CD4-positive, CD25-positive, alpha-beta regulatory T cell (primary cell): ENCODE data around the gene PIWIL4. TPM values are rescaled to one million over a fixed set of nuclear protein-coding genes. Genes with fewer than 3 reads are reported as not detected.

ENCODE experiments used
- ATAC-seq, 2 donors: fragments of 150-1000 bp; cut with Tn5 transposase; one replicate each; pipeline ENCODE4 v1.10.0; 2021; ENCODE audit warnings: low read depth in 2 of 2, moderate number of reproducible peaks in 2 of 2, moderate library complexity in 1 of 2
- DNase-seq, 3 donors: peaks; one replicate each; pipeline versions ENCODE4 v3.0.0 to v3.0.0-alpha.2; 2012 to 2022; ENCODE audit warnings: mixed read lengths in 1 of 3
- H3K27ac ChIP-seq: one replicate; pipeline ENCODE4 v1.7.0; 2013; ENCODE audit warnings: mild to moderate bottlenecking, low read length; ENCODE audit not compliant: insufficient read depth, poor library complexity, severe bottlenecking
- H3K27me3 ChIP-seq: one replicate; pipeline ENCODE4 v1.7.0; 2013; ENCODE audit warnings: low read length; ENCODE audit not compliant: control insufficient read depth, insufficient read depth
- H3K36me3 ChIP-seq: one replicate; pipeline ENCODE4 v1.7.0; 2013; ENCODE audit warnings: mild to moderate bottlenecking, low read length, moderate library complexity; ENCODE audit not compliant: control insufficient read depth, insufficient read depth
- H3K4me1 ChIP-seq: 2 replicates; pipeline ENCODE4 v1.7.0; 2013; ENCODE audit warnings: mild to moderate bottlenecking, low read length; ENCODE audit not compliant: insufficient read depth, control insufficient read depth, poor library complexity, severe bottlenecking
- H3K4me3 ChIP-seq: one replicate; pipeline ENCODE4 v1.7.0; 2013; ENCODE audit warnings: low read depth, mild to moderate bottlenecking, low read length, moderate library complexity
- H3K9me3 ChIP-seq, 2 experiments: 1 replicate in 1 of 2; 2 replicates in 1 of 2; pipeline ENCODE4 v1.7.0; 2013; ENCODE audit warnings: low read length in 2 of 2, mild to moderate bottlenecking in 1 of 2, moderate library complexity in 1 of 2; ENCODE audit not compliant: control insufficient read depth in 2 of 2
- H3K27ac Mint-ChIP-seq, 3 donors: one replicate each; pipeline ENCODE4 v1.8.0; 2020 to 2022; ENCODE audit warnings: mild to moderate bottlenecking in 3 of 3, mixed read lengths in 3 of 3, moderate library complexity in 2 of 3
- H3K27me3 Mint-ChIP-seq: one replicate; pipeline ENCODE4 v1.8.0; 2022; ENCODE audit warnings: mild to moderate bottlenecking, mixed read lengths
- H3K36me3 Mint-ChIP-seq: one replicate; pipeline ENCODE4 v1.8.0; 2020; ENCODE audit warnings: mixed read lengths
- H3K4me1 Mint-ChIP-seq, 4 donors: one replicate each; pipeline ENCODE4 v1.8.0; 2020 to 2022; ENCODE audit warnings: mixed read lengths in 4 of 4, mild to moderate bottlenecking in 1 of 4
- H3K4me3 Mint-ChIP-seq, 4 donors: one replicate each; pipeline ENCODE4 v1.8.0; 2020 to 2022; ENCODE audit warnings: mild to moderate bottlenecking in 4 of 4, mixed read lengths in 4 of 4, moderate library complexity in 3 of 4
- H3K9me3 Mint-ChIP-seq, 7 donors: one replicate each; pipeline ENCODE4 v1.8.0; 2020 to 2022; ENCODE audit warnings: mixed read lengths in 7 of 7, mild to moderate bottlenecking in 3 of 7, moderate library complexity in 2 of 7
- polyA plus RNA-seq, 4 donors: library from polyadenylated mRNA; unstranded; fragments of 300-500 nt; fragmentation: Illumina TruSeq; gene quantifications; one replicate each; pipeline ENCODE4 v1.2.3, GENCODE V29; 2021
- total RNA-seq: library from RNA; stranded (reverse); gene quantifications from one replicate; pipeline ENCODE4 v1.2.3, GENCODE V29; 2022

Gene PIWIL4
- total and polyA plus RNA-seq, 5 donors from 2014 or later, result 0.18 to 1.3 (median 1.3) TPM

DNA sequence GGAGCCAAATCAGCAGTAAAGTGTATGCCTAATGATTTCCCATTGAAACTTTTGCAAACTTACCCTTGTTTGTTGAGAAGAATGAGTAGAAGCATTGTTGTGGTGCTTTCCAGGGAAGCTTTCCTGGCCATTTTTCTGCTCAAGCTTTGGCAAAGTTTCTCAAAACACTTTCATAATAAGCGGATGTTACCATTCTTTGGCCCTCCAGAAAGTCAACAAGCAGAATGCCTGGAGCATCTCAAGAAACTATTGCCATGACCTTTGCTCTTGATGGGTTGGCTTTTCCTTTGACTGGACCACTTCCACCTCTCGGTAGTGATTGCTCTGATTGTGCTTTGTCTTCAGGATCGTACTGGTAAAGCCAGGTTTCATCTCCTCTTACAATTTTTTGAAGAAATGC is 10.7 kb downstream of the PIWIL4 start:
- Mint-ChIP-seq H3K36me3 (peaks cover 2% of the 10 kb centered on the region), H3K27me3 (peaks cover 11% of the 10 kb centered on the region)
- no peak for DNase-seq

GRCh38 chr11:94581926-94582325 is 14.8 kb downstream of the PIWIL4 start:
- no peaks in the 10 kb centered on the region for H3K9me3 ChIP-seq
- no peaks in the 10 kb centered on the region for H3K36me3 ChIP-seq
- no peak overlapping the region for H3K4me3 ChIP-seq
- no peaks in the 10 kb centered on the region for H3K4me1 Mint-ChIP-seq
- no peak overlapping the region for H3K27ac Mint-ChIP-seq
- no peaks in the 10 kb centered on the region for H3K27me3 ChIP-seq
- H3K27me3 Mint-ChIP-seq, result no peaks in the 10 kb centered on the region
- H3K27ac ChIP-seq, result no peak overlapping the region
- DNase-seq, result no peak
- H3K9me3 Mint-ChIP-seq, result no peaks in the 10 kb centered on the region
- ATAC-seq, result no peak
- H3K4me1 ChIP-seq, result no peaks in the 10 kb centered on the region
- H3K36me3 Mint-ChIP-seq, result peaks cover 3% of the 10 kb centered on the region
- H3K4me3 Mint-ChIP-seq, result no peak overlapping the region

More for the DNA sequence above, 10.7 kb downstream of the PIWIL4 start:
- no peaks in the 10 kb centered on the region for H3K27me3 ChIP-seq
- no peak for ATAC-seq
- no peak overlapping the region for H3K27ac ChIP-seq
- no peaks in the 10 kb centered on the region for H3K4me1 Mint-ChIP-seq
- no peaks in the 10 kb centered on the region for H3K9me3 ChIP-seq
- H3K27ac Mint-ChIP-seq, result no peak overlapping the region
- no peak overlapping the region for H3K4me3 ChIP-seq
- no peak overlapping the region for H3K4me3 Mint-ChIP-seq
- peaks cover 0 to under 1% (median 0%) of the 10 kb centered on the region in 7 donors for H3K9me3 Mint-ChIP-seq
- no peaks in the 10 kb centered on the region for H3K4me1 ChIP-seq
- no peaks in the 10 kb centered on the region for H3K36me3 ChIP-seq

GRCh38 chr11:94583213-94583865 is 16.2 kb downstream of the PIWIL4 start:
- no peak overlapping the region for H3K27ac ChIP-seq
- no peak for ATAC-seq
- H3K4me3 Mint-ChIP-seq, result no peak overlapping the region

DNA sequence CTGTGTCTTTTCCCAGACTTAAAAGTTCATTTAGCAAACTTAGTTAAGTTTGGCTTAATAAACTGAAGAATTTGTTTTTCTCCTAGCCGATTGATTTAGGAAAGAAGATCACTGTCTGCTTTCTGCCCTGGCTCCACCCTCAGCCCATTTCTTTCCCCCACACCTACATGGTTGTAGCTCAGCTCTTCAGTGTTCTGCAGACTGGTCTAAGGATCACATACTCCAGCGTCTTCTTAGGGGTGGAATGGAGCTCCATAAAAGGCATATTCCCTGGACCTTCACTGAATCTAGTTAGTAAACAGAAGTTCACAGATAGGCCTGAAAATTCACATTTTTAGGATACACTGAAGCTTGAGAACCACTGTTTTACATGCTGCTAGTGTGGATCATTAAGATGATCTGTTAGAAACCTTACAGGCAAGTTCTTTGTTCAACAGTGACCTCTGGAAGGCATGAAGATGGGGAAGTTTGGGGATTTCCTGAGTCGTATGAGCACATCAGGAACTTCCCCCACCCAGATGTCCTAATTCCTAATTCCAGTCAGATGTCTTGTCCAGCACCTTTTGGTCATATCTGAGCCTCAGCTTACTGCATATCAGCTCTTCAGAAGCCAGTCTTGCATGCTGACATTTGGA is 16.8 kb downstream of the PIWIL4 start:
- no peaks in the 10 kb centered on the region for H3K27me3 ChIP-seq
- no peak overlapping the region for H3K4me3 ChIP-seq
- Mint-ChIP-seq H3K4me1 (no peaks in the 10 kb centered on the region), H3K9me3 (no peaks in the 10 kb centered on the region), H3K27me3 (no peaks in the 10 kb centered on the region), H3K27ac (no peak overlapping the region), H3K4me3 (no peak overlapping the region), H3K36me3 (peaks cover 3% of the 10 kb centered on the region)
- ATAC-seq, result peak in 1 of 2 donors; percentile 40
- no peak for DNase-seq
- H3K9me3 ChIP-seq, result no peaks in the 10 kb centered on the region
- no peaks in the 10 kb centered on the region for H3K4me1 ChIP-seq
- H3K27ac ChIP-seq, result no peak overlapping the region
- H3K36me3 ChIP-seq, result no peaks in the 10 kb centered on the region

More at GRCh38 chr11:94583213-94583865, 16.2 kb downstream of the PIWIL4 start:
- Mint-ChIP-seq H3K27me3 (no peaks in the 10 kb centered on the region), H3K36me3 (peaks cover 3% of the 10 kb centered on the region), H3K4me1 (no peaks in the 10 kb centered on the region), H3K27ac (no peak overlapping the region), H3K9me3 (no peaks in the 10 kb centered on the region)
- no peaks in the 10 kb centered on the region for H3K27me3 ChIP-seq
- H3K9me3 ChIP-seq, result no peaks in the 10 kb centered on the region
- DNase-seq, result no peak
- H3K36me3 ChIP-seq, result no peaks in the 10 kb centered on the region
- H3K4me1 ChIP-seq, result no peaks in the 10 kb centered on the region
- H3K4me3 ChIP-seq, result no peak overlapping the region

DNA sequence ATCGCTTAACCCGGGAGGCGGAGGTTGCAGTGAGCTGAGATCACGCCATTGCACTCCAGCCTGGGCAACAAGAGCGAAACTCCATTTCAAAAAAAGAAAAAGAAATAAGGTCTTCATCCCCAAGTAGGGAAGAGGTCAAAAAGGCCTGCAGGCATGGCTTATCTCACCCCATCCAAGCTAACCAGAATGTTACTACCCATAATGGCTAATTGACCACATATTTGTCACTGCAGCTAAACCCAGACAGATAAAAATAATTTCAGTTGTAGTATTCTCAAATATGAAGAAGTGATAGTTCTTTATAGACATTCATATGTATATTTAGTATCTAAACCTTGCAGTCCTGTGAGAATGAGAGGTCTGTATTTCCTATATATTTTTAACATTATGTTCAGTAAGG is 17.8 kb downstream of the PIWIL4 start:
- Mint-ChIP-seq H3K9me3 (no peaks in the 10 kb centered on the region), H3K4me1 (no peaks in the 10 kb centered on the region)
- no peak overlapping the region for H3K27ac ChIP-seq

DNA sequence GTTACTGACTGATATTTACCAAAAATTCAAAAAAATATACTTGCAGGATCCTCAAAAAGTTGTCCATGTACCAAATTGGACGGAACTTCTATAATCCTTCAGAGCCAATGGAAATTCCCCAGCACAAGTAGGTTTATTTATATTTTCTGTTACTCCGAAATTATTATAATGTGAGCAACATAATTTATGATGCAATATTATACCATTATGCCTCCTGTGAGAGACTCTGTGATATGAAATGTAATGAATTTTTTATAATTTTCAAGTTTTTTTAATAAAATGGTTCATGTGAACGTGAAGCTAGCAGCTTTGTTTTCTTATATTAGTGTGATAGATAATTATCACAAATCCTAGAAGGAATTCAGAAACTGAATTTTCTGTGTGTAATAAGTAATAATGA is 18.2 kb downstream of the PIWIL4 start:
- Histone ChIP-seq H3K27me3 (no peaks in the 10 kb centered on the region), H3K4me1 (no peaks in the 10 kb centered on the region), H3K36me3 (no peaks in the 10 kb centered on the region), H3K4me3 (no peak overlapping the region), H3K27ac (no peak overlapping the region), H3K9me3 (no peaks in the 10 kb centered on the region)
- no peak for DNase-seq
- H3K4me3 Mint-ChIP-seq, result no peak overlapping the region
- H3K27ac Mint-ChIP-seq, result no peak overlapping the region
- peaks cover 11% of the 10 kb centered on the region for H3K36me3 Mint-ChIP-seq
- H3K27me3 Mint-ChIP-seq, result no peaks in the 10 kb centered on the region
- ATAC-seq, result no peak
- no peaks in the 10 kb centered on the region for H3K4me1 Mint-ChIP-seq
- H3K9me3 Mint-ChIP-seq, result no peaks in the 10 kb centered on the region

More for the DNA sequence above, 17.8 kb downstream of the PIWIL4 start:
- Histone ChIP-seq H3K27me3 (no peaks in the 10 kb centered on the region), H3K4me3 (no peak overlapping the region), H3K9me3 (no peaks in the 10 kb centered on the region), H3K36me3 (no peaks in the 10 kb centered on the region), H3K4me1 (no peaks in the 10 kb centered on the region)
- Mint-ChIP-seq H3K36me3 (peaks cover 8% of the 10 kb centered on the region), H3K27ac (no peak overlapping the region), H3K27me3 (no peaks in the 10 kb centered on the region), H3K4me3 (no peak overlapping the region)
- ATAC-seq (no peak), DNase-seq (no peak)

- ATAC-seq (no peak), DNase-seq (no peak)
- Histone ChIP-seq H3K36me3 (no peaks in the 10 kb centered on the region), H3K9me3 (no peaks in the 10 kb centered on the region), H3K4me3 (no peak overlapping the region), H3K27me3 (no peaks in the 10 kb centered on the region), H3K4me1 (no peaks in the 10 kb centered on the region), H3K27ac (no peak overlapping the region)
- H3K4me1 Mint-ChIP-seq, result no peaks in the 10 kb centered on the region
- no peaks in the 10 kb centered on the region for H3K9me3 Mint-ChIP-seq
- no peak overlapping the region for H3K27ac Mint-ChIP-seq
- H3K36me3 Mint-ChIP-seq, result peaks cover 14% of the 10 kb centered on the region
- H3K4me3 Mint-ChIP-seq, result no peak overlapping the region
- H3K27me3 Mint-ChIP-seq, result no peaks in the 10 kb centered on the region
Observed at GRCh38 chr11:94586546-94586945, 19.4 kb downstream of the PIWIL4 start.

DNA sequence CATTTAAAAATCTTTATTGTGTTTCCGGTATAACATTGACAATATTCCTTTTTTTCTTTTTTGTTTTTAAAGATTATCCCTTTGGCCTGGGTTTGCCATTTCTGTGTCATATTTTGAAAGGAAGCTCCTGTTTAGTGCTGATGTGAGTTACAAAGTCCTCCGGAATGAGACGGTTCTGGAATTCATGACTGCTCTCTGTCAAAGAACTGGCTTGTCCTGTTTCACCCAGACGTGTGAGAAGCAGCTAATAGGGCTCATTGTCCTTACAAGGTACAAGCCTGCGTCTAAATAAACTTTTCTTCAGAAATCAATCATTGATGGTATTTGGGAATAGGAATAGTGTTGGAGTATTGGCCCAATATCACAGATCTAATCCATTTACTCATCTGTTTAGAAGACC is 19.8 kb downstream of the PIWIL4 start:
- Histone ChIP-seq H3K36me3 (no peaks in the 10 kb centered on the region), H3K9me3 (no peaks in the 10 kb centered on the region), H3K4me1 (no peaks in the 10 kb centered on the region), H3K27me3 (no peaks in the 10 kb centered on the region), H3K4me3 (no peak overlapping the region), H3K27ac (no peak overlapping the region)
- H3K27me3 Mint-ChIP-seq, result no peaks in the 10 kb centered on the region
- no peak for DNase-seq
- peaks cover 14% of the 10 kb centered on the region for H3K36me3 Mint-ChIP-seq
- no peaks in the 10 kb centered on the region for H3K4me1 Mint-ChIP-seq
- H3K9me3 Mint-ChIP-seq, result no peaks in the 10 kb centered on the region
- H3K27ac Mint-ChIP-seq, result no peak overlapping the region
- H3K4me3 Mint-ChIP-seq, result no peak overlapping the region
- ATAC-seq, result no peak
